Heart left ventricle (tissue), 16 donors: Measurements from ENCODE around the gene PAGE4. TPM values are rescaled to one million over a fixed set of nuclear protein-coding genes. Genes with fewer than 3 reads are reported as not detected.

Experiments used
- ATAC-seq, 4 donors: fragments of 200-7000 bp; cut with Tn5 transposase; one replicate each; pipeline ENCODE4 v1.9.1; 2020 to 2022; ENCODE audit warnings: moderate library complexity in 4 of 4, mild to moderate bottlenecking in 3 of 4, moderate number of reproducible peaks in 1 of 4
- DNase-seq, 5 donors: peaks; one replicate each; pipeline ENCODE4 v3.0.0-alpha.2; 2020
- H3K27ac ChIP-seq, 12 donors: fragments of 200-600 bp; sonication (generic) in 4 of 12; one replicate each; pipeline versions ENCODE4 v1.5.0 to v1.8.0; 2016 to 2022; ENCODE audit warnings: mild to moderate bottlenecking in 2 of 12
- H3K27me3 ChIP-seq, 9 donors: fragments of 200-600 bp; sonication (generic) in 2 of 9; one replicate each; pipeline versions ENCODE4 v1.5.1 to v1.8.0; 2016 to 2022; ENCODE audit warnings: mild to moderate bottlenecking in 3 of 9
- H3K36me3 ChIP-seq, 9 donors: fragments of 200-600 bp; sonication (generic) in 2 of 9; one replicate each; pipeline versions ENCODE4 v1.5.0 to v1.8.0; 2018 to 2022; ENCODE audit warnings: mild to moderate bottlenecking in 2 of 9
- H3K4me1 ChIP-seq, 12 donors: fragments of 200-600 bp; sonication (generic) in 4 of 12; one replicate each; pipeline versions ENCODE4 v1.5.0 to v1.8.0; 2016 to 2022; ENCODE audit warnings: mild to moderate bottlenecking in 3 of 12
- H3K4me3 ChIP-seq, 12 donors: fragments of 200-600 bp; sonication (generic) in 4 of 12; one replicate each; pipeline versions ENCODE4 v1.5.0 to v1.8.0; 2017 to 2022; ENCODE audit warnings: mild to moderate bottlenecking in 9 of 12, moderate library complexity in 4 of 12
- H3K9me3 ChIP-seq, 12 donors: fragments of 200-600 bp; sonication (generic) in 4 of 12; one replicate each; pipeline versions ENCODE4 v1.5.0 to v1.8.0; 2016 to 2022; ENCODE audit warnings: mild to moderate bottlenecking in 1 of 12
- CTCF ChIP-seq, 12 donors: fragments of 200-600 bp; sonication (generic) in 4 of 12; IDR thresholded peaks; one replicate each; pipeline versions ENCODE4 v1.5.0 to v1.8.0; 2018 to 2022; ENCODE audit warnings: antibody characterized with exemption in 12 of 12, mild to moderate bottlenecking in 5 of 12
- POLR2A ChIP-seq, 2 donors: fragments of 450-650 bp; IDR thresholded peaks; one replicate each; pipeline ENCODE4 v1.6.1; 2017; ENCODE audit warnings: antibody characterized with exemption in 2 of 2, mild to moderate bottlenecking in 2 of 2, moderate library complexity in 2 of 2
- WGBS, 4 donors: extraction: QIAGEN DNeasy Blood & Tissue Kit in 2 of 4; methylation state at CpG; one replicate each; pipeline versions ENCODE4 v1.1.5 to v1.1.7; 2013 to 2018; 5-methylcytosine and 5-hydroxymethylcytosine counted together
- intact Hi-C, 10 donors: fragments of 100-400 bp; cut with DNase I; formaldehyde crosslinking; loops; one replicate each; pipeline versions ENCODE4 v1.11.1 to v1.14.2; 2022
- polyA plus RNA-seq, 2 donors: library from polyadenylated mRNA; stranded (reverse); fragments of 200-250 nt; gene quantifications; one replicate each; pipeline ENCODE4 v1.2.3, GENCODE V29; 2013
- total RNA-seq, 9 donors: library from RNA; depleted of rRNA in 2 of 9; stranded (reverse); fragments of >200 nt in 2 of 9; fragmentation: NEBNext Ultra II Directional in 3 of 9; extraction: Animal tissue kit (Norgen Biotek cat#: 25700) in 3 of 9; gene quantifications; one replicate each; pipeline versions ENCODE4 v1.1.0 to v1.2.4, GENCODE V29; 2016 to 2023
- donor health status: ischemic (EF 13 %, LVEDD 7.1; RV severe dilation, severe dysfunction).
- donor health status: healthy with polysubstance abuse.
- donor health status: DM: no; HTN: yes; CAD: no.
- donor health status: DM: no; HTN: no; CAD: no.
- donor health status: ischemic (EF 25% LVEDD 6.9; RV normal size, moderate dysfunction).
- donor health status: ischemic (EF 25% LVEDD 5.7; RV mildly dilated, moderate dysfunction).
- donor health status: healthy.
- donor health status: DM: yes; HTN: yes; CAD: no.
- donor health status: ischemic (EF 35%, LVEDD 5.7; RV mildly dilated, moderate dysfunction).
- donor health status: nonischemic (EF 11% LVEDD 7.7; RV severe dilation, severe dysfunction).
- donor health status: DM: yes; HTN: yes; CAD: no.
- donor health status: PGD.
- donor health status: ischemic (EF 29% LVEDD 5.4; RV normal size, mild dysfunction).
- donor health status: nonischemic (EF 23%, LVEDD 6.1; RV moderate dilation, normal function).

PAGE4 gene
- total and polyA plus RNA-seq, 11 donors: not detected

DNA sequence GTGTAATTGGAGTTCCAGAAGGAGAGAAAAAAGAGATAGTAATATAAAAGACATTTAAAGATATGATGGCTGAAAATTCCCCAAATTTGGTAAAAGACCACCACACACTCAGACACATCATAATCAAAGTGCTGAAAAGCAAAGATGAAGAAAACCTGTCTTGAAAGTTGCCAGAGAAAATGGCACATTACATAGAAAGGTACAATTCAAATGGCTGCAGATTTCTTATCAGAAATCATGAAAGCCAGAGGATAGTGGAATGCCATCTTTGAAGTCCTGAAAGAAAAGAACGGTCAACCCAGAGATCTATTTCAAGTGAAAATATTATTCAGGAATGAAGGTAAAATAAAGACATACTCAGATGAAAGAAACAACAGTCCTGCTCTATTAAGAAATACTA is 29.3 kb upstream of the PAGE4 start:
- H3K4me1 ChIP-seq: no peaks in the 10 kb centered on the region
- TF ChIP-seq POLR2A (IDR thresholded peaks at IDR 0.05) (no peak), CTCF (IDR thresholded peaks at IDR 0.05) (no peak)
- H3K27ac ChIP-seq: no peak overlapping the region
- ATAC-seq (no peak), DNase-seq (no peak)
- peaks cover 0 to 31% (median 0%) of the 10 kb centered on the region in 9 donors for H3K27me3 ChIP-seq
- no peaks in the 10 kb centered on the region for H3K36me3 ChIP-seq
- peaks cover 0 to 17% (median 0%) of the 10 kb centered on the region in 12 donors for H3K9me3 ChIP-seq
- intact Hi-C loops: no loop called here
- 76 to 87% (median 83%) methylated on average over 1 of the region's 1 CpG for WGBS, 4 donors
- no peak overlapping the region for H3K4me3 ChIP-seq

DNA sequence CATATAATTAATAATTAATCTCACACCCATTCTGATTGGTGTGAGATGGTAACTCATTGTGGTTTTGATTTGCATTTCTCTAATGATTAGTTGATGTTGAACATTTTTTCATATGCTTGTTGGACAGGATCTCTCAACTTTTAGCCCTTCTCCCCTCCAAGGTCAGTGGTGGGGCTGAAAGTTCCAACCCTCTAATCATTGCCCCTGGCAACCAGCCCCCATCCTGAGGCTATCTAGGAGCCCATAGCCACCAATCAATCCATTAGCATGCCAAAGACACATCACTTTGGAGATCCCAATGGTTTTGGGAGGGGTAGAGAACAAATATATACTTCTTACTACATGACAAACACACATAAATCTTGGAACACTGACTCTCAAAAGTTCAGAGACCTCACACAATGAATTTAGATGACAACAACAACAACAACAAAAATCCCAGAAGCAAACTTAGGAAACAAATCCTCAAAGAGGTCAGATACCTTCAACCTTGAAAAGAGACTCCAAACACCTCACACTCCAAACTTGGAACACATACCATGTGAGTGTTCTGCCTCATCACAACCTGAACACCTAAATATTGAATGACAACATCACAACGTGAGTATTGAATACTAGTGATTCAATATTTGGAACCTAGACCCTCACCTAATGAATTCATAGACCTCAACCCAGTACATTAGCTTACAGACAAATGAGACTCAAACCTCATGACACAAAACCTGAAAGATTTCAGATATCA is 19.0 kb upstream of the PAGE4 start:
- Histone ChIP-seq H3K36me3 (no peaks in the 10 kb centered on the region), H3K9me3 (peaks cover 0 to 7% (median 0%) of the 10 kb centered on the region in 12 donors), H3K4me1 (no peaks in the 10 kb centered on the region), H3K4me3 (no peak overlapping the region), H3K27me3 (peaks cover 0 to 6% (median 0%) of the 10 kb centered on the region in 9 donors), H3K27ac (no peak overlapping the region)
- intact Hi-C loops: no loop called here
- ATAC-seq (no peak), DNase-seq (no peak)
- WGBS, 4 donors: 18 to 84% (median 57%) methylated on average over 1 of the region's 1 CpG
- TF ChIP-seq POLR2A (IDR thresholded peaks at IDR 0.05): no peak
- TF ChIP-seq CTCF (IDR thresholded peaks at IDR 0.05): no peak

- DNase-seq: no peak
- peaks cover 0 to 7% (median 0%) of the 10 kb centered on the region in 12 donors for H3K9me3 ChIP-seq
- no peak for ATAC-seq
- H3K4me1 ChIP-seq: no peaks in the 10 kb centered on the region
- no peak overlapping the region for H3K27ac ChIP-seq
- intact Hi-C loops: no loop called here
- WGBS, 4 donors: 43 to 61% (median 54%) methylated on average over 4 of the region's 4 CpGs
- no peak overlapping the region for H3K4me3 ChIP-seq
- H3K36me3 ChIP-seq: no peaks in the 10 kb centered on the region
- TF ChIP-seq POLR2A (IDR thresholded peaks at IDR 0.05) (no peak), CTCF (IDR thresholded peaks at IDR 0.05) (no peak)
- H3K27me3 ChIP-seq: peaks cover 0 to 11% (median 0%) of the 10 kb centered on the region in 9 donors
Measured at GRCh38 chrX:49812177-49812576, 16.9 kb upstream of the PAGE4 start.

DNA sequence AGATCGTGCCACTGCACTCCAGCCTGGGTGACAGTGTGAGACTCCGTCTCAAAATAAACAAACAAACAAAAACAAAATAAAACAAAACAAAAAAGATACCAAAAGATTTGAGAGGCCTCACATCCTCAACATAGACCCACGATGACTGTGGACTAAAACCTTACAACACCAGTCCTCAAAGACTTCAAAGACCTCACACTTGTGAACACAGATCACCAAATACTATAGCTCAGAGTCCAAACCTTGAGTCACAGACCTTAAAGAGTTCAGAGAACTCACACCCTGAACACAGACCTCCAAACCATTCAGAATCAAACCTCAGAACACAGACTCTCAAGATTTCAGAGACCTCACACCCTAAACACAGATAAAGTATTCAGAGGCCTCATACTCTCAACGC is 12.7 kb upstream of the PAGE4 start:
- Histone ChIP-seq H3K36me3 (no peaks in the 10 kb centered on the region), H3K27ac (no peak overlapping the region), H3K27me3 (peaks cover 0 to 16% (median 0%) of the 10 kb centered on the region in 9 donors), H3K4me1 (no peaks in the 10 kb centered on the region), H3K9me3 (peaks cover 0 to 4% (median 0%) of the 10 kb centered on the region in 12 donors), H3K4me3 (no peak overlapping the region)
- no peak for TF ChIP-seq POLR2A (IDR thresholded peaks at IDR 0.05)
- TF ChIP-seq CTCF (IDR thresholded peaks at IDR 0.05): no peak
- 66 to 86% (median 77%) methylated on average over 4 of the region's 4 CpGs for WGBS, 4 donors
- intact Hi-C loops: no loop called here
- no peak for ATAC-seq
- DNase-seq: no peak
